GM18868 (cell line): ENCODE measurements around the gene CSMD2.

Experiments used
- ATAC-seq: cut with Tn5 transposase; IDR thresholded peaks from one replicate; pipeline ENCODE4 v1.9.1; 2021; ENCODE audit warnings: mild to moderate bottlenecking, moderate library complexity; ENCODE audit not compliant: unreplicated experiment

Gene CSMD2

GRCh38 chr1:33575324-33575879, 589.6 kb downstream of the CSMD2 start:
- ATAC-seq, result no peak

DNA sequence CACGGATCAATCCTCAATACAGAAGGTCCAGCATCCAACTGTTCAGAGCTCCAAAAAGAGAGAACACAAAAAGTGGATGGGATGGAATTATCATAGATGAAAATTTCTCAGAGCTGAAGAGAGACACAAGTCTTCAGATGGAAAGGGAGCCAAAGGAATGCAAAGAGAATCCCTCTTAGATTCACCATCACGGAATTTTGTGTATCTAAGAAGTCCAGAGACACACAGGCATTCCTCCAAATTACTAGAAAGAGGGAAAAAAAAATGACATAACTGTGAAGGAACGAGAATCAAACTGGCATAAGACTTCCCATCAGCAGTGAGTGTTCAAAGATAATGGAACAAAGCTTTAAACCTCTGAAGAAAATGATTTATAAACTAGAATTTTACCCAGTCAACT, 591.4 kb downstream of the CSMD2 start:
- ATAC-seq, result no peak

DNA sequence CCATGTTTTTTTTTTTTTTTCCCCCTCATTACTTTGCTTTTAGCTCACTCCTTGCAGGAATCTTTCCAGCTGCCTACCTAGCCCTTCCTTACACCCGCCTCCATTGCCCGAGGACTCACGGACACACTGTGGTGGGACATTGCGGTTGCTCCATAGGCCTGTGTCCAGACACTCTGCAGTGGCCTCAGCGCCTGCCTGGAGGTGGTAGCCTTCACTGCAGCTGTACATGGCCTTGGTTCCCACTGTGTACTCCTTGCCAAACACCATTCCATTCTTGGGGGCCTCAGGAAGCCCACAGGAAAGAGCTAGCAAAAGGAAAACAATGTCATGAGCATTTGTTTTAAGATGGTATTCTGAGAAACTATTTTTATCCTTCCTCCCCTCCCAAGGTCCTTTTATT, 592.6 kb downstream of the CSMD2 start:
- no peak for ATAC-seq

DNA sequence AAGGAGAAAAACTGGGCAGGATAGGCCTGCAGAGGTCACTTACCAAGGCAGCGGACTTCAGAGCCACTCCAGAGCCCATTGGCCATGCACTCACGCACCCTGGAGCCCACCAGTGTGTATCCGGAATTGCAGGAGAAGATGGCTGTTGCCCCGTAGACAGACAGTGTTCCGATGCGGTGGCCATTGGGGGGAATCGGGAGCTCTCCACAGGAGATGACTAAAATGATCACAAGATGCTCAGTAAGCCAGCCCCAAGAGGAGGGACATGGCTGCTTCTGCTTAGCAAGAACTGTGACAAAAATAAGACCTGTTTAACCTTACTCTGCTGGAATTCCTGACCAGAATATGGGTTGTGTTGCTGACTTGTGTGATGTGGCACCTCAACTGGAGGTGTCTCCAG, 595.7 kb downstream of the CSMD2 start:
- ATAC-seq, result no peak

DNA sequence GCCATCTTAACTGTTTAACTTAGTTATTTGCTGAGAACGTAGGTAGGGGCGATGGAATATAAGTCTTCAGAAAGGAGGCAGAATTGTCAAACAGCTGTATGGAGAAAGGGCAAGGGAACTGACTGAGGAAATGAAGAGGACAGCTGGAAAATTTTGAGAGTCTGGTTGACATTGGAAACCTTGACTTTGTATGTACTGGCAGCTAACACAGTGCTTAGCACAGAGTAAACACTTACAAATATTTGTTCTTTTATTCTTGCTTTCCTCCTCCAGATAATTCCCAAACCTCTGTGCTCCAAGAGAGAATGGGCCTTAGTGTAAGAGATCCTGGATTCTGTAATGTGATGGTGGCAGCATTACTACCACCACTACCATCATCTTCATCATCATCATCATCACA, 601.3 kb downstream of the CSMD2 start:
- no peak for ATAC-seq

DNA sequence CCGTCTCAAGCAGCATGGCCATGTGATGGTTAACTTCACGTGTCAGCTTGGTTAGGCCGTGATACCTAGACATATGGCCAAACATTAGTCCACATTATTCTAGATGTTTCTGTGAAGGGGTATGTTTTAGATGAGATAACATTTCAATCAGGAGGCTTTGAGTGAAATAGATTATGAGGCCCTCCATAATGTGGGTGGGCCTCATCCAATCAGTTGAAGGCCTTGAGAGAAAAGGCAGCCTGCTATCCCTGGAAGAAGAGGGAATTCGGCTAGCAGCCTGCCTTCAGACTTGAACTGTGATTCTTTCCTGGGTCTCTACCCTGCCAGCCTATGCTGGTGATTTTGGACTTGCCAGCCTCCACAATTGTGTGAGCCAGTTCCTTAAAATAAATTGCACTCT, 602.5 kb downstream of the CSMD2 start:
- ATAC-seq, result no peak

DNA sequence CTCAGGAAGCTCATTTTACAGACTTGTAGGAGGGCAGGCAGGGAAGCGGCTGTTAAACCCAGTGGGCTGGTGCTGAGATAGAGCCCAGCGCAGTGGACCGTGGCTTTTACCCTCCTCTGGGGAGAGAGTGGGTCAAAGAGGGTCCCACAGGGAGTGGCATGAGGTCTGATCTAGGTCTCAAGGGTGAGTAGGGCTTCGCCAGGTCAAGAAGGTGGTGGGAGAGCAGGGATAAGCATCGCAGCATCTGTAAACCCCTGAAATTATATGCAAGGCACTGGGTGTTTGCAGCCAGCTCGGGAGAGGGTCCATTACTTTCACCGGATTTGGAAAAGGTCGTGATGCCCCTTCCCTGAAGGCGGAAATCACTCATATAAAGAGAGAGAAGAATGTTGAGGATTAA, 603.5 kb downstream of the CSMD2 start:
- no peak for ATAC-seq

- ATAC-seq, result no peak
Measured at GRCh38 chr1:33560680-33561079, 604.4 kb downstream of the CSMD2 start.

- no peak for ATAC-seq
Measured at GRCh38 chr1:33548721-33549120, 616.3 kb downstream of the CSMD2 start.

GRCh38 chr1:33548319-33548718, 616.7 kb downstream of the CSMD2 start:
- no peak for ATAC-seq

DNA sequence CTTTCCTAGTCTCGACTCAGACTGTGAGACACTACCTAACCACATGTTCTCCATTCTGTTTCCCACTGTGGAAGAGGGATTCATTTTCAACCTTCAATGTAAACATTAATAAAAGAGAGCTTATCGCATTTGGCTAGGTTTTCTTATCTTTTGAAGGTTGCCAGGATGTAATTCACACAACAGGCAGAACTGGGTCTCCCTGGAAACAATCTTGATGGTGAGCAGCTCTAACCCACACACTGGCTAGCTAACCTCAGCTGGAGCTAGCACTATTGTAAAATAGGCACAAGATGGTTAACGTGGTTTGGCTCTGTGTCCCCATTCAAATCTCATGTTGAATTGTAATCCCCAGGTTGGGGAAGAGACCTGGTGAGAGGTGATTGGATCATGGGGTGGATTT, 617.5 kb downstream of the CSMD2 start:
- ATAC-seq, result no peak

DNA sequence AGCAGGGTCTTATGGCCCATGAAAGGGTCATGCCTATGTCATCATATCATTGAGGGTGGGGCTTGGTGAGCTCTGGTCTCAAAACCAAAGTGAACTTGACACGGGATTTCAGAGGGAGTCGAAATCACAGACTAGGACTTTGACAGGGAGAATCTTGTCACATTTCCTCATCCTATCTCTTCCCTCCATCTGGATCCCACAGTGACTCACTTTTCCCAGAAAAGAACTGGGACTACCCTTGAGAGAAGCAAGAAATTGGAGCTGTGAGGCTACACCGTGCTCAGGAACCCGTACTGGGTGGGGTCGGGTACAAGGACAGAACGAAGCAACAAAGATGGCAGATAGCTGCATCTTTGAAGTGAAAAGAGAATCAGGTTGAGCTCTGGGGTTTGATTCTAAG, 623.1 kb downstream of the CSMD2 start:
- ATAC-seq, result no peak

- no peak for ATAC-seq
Measured at GRCh38 chr1:33537885-33538284, 627.1 kb downstream of the CSMD2 start.

- no peak for ATAC-seq
Measured at GRCh38 chr1:33535334-33535733, 629.7 kb downstream of the CSMD2 start.

DNA sequence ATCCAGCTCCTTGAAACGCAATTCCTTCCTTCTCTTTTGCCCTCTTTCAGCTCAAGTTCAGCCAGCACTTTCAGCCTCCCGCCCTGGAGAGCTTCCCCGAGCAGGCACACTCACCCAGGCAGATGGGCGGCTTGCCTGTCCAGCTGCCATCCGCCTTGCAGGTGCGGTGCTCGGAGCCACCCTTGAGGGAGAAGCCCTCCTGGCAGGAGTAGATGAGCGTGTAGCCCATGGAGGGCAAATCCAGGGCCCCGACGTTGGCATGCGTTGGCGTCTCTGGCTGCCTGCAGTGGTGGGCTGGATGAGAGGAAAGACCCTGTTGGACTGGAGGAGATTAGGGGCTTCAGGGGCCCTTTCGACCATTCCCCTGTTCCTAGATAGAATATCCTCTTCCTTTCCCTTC, 632.1 kb downstream of the CSMD2 start:
- no peak for ATAC-seq

DNA sequence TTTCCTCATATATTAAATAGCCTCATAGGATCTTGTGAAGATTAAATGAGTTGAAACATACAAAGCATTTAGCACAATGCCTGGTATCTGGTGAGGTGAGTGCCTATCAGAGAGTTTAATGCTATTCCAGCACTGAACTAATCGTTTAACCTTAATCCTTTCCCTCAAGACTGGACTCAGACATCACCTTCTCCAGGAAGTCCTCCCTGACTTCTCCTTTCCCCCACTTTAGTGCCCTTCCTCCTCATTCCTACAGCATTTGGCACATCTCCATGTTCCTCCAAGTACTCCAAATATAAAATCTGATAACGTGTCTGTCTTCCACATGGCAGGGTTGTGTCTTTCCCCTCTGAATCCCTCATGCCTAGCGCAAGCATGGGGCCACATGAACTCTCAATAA, 632.8 kb downstream of the CSMD2 start:
- ATAC-seq, result no peak

- ATAC-seq, result no peak
Measured at GRCh38 chr1:33529957-33530356, 635.1 kb downstream of the CSMD2 start.

DNA sequence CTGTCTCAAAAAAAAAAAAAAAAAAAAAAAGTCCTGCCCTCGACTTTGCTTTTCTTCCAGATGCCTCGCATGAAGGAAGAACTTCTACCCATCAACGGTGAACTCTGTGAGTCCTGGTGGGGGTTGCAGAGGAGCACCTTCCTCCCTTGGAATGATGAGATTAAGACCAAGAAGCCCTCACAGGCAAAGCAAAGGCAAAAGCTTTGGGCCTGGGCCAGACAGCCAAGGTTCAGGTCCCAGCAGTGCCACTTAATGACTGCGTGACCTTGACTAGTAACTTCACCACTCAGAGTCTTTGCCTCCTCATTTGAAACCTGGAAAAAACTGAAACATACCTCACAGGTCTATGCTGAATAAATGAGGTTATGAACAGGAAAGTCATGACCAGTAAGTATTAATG, 637.1 kb downstream of the CSMD2 start:
- ATAC-seq, result no peak

DNA sequence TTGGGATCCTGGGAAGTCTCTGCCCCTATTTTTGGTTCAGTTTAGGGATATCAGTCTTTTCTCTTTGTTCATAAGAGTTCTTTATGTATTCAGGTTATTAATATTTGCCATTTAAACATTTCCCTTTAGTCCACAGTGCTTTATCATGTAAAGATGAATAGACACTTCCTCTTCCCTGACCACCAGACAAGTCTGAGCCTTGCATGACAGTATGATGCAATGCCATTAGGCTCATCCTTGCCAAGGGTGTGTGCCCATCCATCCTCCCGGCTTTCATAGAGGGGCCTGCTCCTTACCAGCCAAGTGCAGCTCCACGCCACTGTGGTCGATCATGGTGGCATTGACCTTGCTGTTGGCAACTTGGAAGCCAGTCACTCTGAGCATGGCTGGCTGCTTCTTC, 640.4 kb downstream of the CSMD2 start:
- no peak for ATAC-seq

- ATAC-seq, result no peak
Measured at GRCh38 chr1:33519240-33519884, 645.7 kb downstream of the CSMD2 start.

GRCh38 chr1:33517596-33518250, 647.3 kb downstream of the CSMD2 start:
- no peak for ATAC-seq

- ATAC-seq, result no peak
Measured at GRCh38 chr1:33516891-33517567, 648.0 kb downstream of the CSMD2 start.
